SIG-M5 treated with dmso at 0.1 percent for 504 hours (cell line): ENCODE measurements around the gene PTPRJ.

Source experiments
- DNase-seq: peaks from one replicate; lab custom pipeline; 2025; ENCODE audit not compliant: unreplicated experiment; lab: John Stamatoyannopoulos, UW

PTPRJ gene

DNA sequence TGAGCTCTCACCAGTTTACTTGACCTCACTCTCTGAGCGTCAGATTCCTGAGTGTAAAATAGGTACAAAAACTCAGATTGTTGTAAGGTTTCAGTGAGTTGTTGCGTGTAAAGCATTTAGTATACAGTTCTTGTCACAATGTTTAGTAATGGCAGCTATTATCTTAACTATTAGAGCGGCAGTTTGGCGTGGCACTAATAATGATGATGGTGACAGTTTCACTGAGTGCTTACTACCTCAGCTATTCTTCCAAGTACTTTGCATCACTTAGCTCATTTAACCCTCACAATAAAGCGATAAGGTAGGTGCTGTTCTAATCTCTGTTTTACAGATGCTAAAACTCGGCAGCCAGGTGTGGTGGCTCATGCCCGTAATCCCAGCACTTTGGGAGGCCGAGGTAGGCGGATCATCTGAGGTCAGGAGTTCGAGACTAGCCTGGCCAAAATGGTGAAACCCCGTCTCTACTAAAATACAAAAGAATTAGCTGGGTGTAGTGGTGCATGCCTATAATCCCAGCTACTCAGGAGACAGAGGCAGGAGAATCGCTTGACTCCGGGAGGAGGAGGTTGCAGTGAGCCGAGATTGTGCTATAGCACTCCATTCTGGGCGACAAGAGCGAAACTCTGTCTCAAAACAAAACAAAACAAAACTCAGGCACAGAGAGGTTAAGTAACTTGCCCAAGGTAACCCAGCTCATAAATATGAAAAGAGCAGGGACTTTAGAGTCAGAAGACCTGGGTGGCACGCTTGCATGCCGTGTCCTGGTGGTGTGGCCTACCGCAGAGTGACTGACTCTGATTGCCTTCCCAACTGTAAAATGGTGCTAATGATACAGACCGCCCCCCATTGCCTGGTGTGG, 76.2 kb downstream of the PTPRJ start:
- no peak for DNase-seq

- no peak for DNase-seq
These were observed 77.7 kb downstream of the PTPRJ start for GRCh38 chr11:48058064-48058463.

- no peak for DNase-seq
These were observed 78.4 kb downstream of the PTPRJ start for GRCh38 chr11:48058788-48059187.

- no peak for DNase-seq
These were observed 82.3 kb downstream of the PTPRJ start for GRCh38 chr11:48062649-48063048.

DNA sequence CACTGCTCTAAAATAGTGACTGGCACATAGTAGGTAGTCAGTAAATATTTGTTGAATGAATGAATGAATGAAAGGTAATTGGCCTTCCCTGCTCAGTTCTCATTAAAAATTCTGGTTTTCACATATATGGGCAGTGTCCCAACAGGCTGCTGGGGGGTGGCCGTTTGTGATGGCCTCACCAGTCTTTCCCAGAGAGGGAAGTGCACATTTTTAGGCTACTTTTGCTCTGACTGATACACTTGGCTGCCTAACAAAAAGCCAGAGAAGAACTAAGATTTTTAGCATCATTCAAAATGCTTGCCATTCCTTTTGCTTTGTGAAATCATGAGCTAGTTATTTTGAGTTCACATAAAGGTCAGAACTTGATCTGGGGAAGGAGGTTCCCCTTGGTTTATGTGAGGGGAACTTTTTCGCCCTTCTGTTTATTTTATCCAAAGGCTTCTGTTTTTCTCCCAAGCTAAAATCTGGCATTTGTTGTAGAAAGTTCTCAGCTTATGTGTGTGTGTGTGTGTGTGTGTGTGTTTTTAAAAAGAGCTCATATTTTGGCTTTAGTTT, 83.1 kb downstream of the PTPRJ start:
- no peak for DNase-seq

GRCh38 chr11:48064306-48064705, 83.9 kb downstream of the PTPRJ start:
- DNase-seq = no peak

DNA sequence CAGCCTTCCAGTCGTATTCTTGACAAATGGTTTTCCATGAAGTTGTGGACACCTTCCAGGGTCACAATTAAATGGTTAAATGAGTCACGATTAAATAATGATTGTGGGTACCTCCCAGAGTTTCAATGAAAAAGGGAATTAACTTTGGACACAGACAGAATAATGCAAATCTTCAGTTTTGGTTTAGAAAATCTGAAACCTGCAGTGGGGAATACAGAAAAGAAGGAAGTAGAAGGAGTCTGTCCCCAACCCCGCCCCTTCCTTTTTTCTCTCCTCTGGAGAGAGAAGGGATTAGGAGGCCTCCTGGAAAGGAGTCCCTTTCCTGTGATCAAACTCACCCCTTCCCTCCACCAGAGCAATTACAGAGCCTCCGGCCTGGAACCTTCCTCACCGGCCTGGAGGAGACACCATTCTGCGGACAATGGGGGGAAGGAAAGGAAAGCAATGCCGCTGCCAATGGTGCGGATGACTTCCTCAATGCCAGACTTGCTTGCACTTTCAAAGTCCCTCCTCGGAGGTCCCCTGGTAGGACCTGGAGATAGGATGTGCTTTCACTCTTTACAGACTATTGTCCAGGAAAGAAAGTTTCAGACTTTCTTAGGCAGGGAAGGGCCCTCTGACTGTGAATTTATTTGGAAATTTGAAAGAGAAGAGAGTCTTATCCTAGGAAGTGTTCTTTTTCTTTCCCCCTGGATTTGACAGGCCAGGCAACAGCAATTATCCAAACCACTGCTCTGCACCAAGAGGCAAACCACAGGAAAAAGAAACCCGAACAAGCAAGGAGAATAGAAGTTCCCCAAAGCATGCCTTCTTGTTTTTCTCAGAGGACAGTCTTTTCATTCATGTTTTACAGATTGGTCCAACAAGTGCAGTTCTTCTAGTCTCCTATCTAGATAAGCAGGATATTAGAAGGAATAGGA, 86.8 kb downstream of the PTPRJ start:
- DNase-seq = peak; percentile 27

DNA sequence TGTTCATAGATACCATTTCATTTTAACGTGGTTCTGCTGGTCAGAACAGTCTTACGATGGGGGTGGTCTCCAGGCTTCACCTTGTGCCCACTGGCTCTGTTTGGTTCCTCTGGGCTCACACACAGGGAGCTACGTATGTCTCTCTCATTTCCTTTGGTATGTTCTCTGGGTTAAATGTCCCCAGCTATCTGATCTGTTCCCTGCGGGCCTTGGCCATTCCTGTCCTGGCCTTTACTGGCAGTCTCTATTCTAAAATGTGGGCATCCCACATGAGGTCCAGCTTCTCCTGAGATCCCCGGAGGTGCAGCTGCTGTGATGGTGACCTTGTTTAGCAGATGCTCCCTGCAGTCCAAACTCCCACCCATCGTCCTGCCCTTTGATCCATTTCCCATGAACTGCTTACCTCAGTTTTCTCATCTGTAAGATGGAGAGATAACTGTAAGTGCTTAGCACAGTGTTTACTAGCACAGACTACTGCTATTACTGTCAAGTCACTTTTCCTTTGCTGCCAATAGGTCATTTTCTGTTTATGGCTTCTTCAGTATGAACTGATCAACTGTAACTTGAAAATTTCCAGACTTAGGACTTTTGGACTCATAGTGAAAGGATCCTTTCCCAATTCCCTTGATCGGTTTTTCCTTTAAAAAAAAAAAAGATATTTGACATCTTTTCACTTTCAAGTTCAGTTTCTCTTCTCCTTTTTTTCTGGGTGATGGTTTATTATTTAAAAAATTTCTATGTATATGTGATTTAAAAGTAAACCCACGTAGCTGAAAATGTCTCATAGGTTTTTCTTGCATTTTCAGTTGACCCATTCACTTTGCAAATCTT, 92.9 kb downstream of the PTPRJ start:
- no peak for DNase-seq

GRCh38 chr11:48074425-48075181, 94.2 kb downstream of the PTPRJ start:
- no peak for DNase-seq

DNA sequence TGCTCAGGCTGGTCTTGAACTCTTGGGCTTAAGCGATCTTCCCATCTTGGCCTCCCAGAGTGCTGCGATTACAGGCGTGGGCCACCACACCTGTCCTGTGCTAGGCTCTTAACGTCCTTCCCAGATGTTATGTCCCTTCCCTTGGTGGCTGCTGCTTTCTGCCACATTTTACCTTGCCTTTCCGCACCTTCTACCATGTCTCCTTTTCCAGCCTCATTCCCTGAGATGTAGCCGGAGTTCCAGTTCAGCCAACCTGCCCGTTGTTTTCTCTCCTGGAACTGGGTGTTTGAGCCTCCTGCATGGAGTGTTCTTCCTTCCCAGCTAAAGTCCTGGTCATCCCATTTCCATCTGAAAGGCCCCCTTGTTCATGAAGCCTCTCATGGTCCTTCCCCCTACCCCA, 95.3 kb downstream of the PTPRJ start:
- DNase-seq = no peak

DNA sequence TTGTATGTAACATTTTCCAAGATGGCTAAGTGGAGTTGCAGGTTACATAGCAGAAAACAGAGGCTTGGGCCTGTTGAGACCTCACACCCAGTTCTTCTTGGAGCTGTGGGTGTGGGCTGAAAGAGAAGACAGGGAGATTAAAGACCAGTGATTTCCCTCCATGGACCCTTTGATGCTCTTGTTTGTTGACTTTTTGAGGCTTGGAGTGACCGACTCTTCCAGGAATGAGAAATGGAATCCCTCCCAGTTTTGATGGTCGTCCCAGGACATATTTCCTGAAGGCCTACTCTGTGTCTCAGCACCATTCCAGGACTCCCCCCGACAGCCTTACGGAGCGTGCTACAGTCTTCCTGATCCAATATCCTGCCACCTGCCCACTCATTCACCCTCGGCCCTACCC, 96.9 kb downstream of the PTPRJ start:
- DNase-seq = no peak

- no peak for DNase-seq
These were observed 98.3 kb downstream of the PTPRJ start for GRCh38 chr11:48078689-48079088.

- no peak for DNase-seq
These were observed 99.2 kb downstream of the PTPRJ start for GRCh38 chr11:48079596-48079995.

DNA sequence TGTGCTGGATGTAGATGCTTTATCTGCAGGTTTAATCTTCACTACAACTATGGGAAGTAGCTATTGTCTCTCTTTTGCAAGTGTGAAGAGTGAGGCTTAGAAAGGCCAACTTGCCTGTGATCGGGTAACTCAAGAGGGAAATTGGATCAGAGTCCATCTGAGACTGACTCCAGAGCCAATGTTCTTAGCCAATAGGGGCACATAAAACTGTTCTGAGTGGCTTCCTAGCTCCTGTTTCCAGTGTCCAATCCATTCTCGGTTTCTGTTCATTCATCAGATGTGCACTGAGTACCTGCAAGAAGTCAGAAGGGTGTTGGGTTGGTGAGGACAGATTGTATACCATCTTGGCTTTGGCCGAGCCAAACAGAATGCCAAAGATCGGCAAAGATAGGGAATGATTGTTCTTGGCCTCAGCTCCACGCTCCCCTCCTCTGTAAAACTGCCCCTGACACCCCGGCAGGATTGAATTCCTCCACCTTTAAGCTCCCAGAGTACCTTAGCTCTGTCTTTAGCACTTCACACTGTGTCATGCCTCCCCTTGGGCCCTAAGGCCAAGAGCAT, 100.0 kb downstream of the PTPRJ start:
- DNase-seq = no peak

DNA sequence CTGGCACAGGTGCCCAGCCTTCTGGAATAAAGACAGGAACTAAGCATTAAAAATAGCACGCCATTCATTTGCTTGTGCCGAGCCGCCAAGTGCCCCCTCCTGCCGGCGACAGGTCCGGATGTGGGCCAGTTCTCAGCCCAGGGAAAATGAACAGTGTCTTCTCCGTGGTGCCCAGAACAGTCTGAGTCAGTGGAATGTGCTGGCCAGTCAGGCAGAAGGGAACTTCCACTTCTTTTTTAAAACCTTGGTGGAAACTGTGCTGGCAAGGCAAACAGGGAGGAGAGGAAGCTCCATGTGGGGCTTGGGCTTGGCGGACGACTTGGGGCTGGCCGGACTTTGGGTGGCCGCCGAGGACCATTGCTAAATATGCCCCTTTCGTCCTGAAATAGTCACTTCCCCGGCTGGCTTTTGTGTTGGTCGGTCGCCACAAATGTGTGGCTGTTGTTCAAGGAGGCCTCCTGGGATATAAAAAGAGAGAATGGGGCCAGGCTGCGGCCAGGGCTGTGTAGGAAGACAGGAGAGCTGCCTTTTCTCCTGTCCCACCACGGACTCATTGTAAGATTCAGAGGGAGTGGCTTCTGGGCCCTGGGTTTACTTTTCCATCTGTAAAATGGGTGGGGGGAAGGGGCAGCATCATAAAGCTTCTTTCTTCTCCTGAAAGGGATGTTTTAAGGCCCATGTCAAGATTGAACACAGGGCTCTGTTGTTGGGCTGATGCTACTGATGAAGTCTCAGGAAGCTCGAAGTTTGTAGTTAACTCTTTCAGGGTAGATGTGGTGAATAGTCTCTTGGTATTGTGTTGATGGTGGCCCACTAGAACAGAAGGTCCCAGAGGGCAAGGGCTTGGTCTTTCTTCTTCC, 101.0 kb downstream of the PTPRJ start:
- DNase-seq = no peak

DNA sequence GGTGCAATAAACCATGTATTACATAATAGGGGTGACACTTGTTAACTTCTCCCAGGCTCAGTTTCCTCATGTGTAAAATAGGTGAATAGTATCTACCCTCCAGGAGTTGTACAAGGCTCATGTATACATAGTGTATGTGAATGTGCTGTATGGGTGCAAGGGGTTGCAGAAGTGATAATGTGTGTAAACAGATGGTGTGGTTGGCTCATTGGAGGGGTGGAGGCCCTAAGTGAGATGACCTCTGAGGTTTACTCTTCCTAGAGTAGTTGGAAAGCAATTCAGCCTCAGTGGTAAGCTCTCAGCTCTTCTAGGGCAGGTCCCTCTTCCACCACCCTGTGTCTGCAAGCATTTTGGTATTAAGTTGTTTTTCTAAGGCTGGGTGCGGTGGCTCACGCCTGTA, 102.4 kb downstream of the PTPRJ start:
- no peak for DNase-seq

DNA sequence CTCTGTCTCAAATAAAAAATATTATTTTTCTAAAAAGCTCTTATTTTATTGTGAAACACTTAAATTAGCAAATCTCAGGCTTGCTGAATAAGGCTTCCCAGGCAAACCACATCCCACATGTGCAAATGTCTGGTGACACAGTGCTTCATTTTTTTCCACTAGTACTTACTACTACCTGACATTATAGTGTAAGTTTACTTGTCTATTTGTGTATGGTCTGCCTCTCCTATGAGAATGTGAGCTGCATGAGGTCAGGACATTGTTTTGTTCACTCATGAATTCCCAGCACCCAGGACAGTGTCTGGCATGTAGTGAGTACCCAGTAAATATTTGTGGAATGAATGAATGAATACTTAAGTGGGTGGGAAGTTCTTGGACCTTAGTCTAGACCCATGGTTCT, 103.1 kb downstream of the PTPRJ start:
- DNase-seq = no peak

DNA sequence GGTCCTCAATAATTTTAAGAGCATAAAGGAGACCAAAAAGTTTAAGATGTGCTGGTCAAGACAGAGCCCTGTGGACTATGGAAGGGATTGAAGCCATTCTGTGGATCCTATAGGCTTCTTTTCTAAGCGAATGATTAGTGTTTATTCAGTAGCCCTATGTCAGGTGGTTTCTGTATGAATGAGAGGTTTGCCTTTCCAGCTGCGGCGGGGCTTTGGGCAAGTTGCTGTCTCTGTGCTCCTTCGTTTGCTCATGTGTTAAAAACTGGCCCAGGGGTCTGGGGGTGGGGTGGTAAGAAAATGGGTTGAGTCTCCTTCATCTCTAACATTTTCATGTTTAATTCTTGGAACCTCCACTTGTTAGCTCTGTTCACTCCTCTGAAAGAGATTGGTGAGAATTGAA, 105.3 kb downstream of the PTPRJ start:
- DNase-seq = no peak

GRCh38 chr11:48087422-48087821, 107.1 kb downstream of the PTPRJ start:
- DNase-seq = no peak
